AG10803 (cell line): ENCODE results near the gene PRKAA2.

Experiments used
- DNase-seq: peaks from one replicate; pipeline ENCODE4 v3.0.0; 2010; ENCODE audit warnings: low read depth
- H3K4me3 ChIP-seq: 2 replicates; pipeline ENCODE4 v1.5.1; 2011; ENCODE audit warnings: mild to moderate bottlenecking, low read length, control low read depth
- CTCF ChIP-seq: conservative IDR thresholded peaks from 2 replicates; pipeline ENCODE4 v1.5.1; 2011; ENCODE audit warnings: mild to moderate bottlenecking, low read length, control low read depth, inconsistent platforms

Gene PRKAA2

GRCh38 chr1:56627636-56628039 is 17.5 kb upstream of the PRKAA2 start:
- no peak overlapping the region for H3K4me3 ChIP-seq
- TF ChIP-seq CTCF = no peak
- DNase-seq = no peak

- no peak for TF ChIP-seq CTCF
- no peak overlapping the region for H3K4me3 ChIP-seq
- DNase-seq = no peak
These were observed 14.3 kb upstream of the PRKAA2 start for GRCh38 chr1:56630786-56631185.

- no peak for DNase-seq
- TF ChIP-seq CTCF = no peak
These were observed 13.2 kb upstream of the PRKAA2 start for GRCh38 chr1:56631901-56632300.

GRCh38 chr1:56634981-56635380 is 10.1 kb upstream of the PRKAA2 start:
- H3K4me3 ChIP-seq = no peak overlapping the region
- no peak for TF ChIP-seq CTCF
- DNase-seq = no peak

More at GRCh38 chr1:56631901-56632300, 13.2 kb upstream of the PRKAA2 start:
- no peak overlapping the region for H3K4me3 ChIP-seq

- DNase-seq = no peak
- no peak overlapping the region for H3K4me3 ChIP-seq
- TF ChIP-seq CTCF = no peak
These were observed 6.9 kb upstream of the PRKAA2 start for GRCh38 chr1:56638248-56638647.

- TF ChIP-seq CTCF = no peak
- no peak for DNase-seq
- H3K4me3 ChIP-seq = no peak overlapping the region
These were observed 5.9 kb upstream of the PRKAA2 start for GRCh38 chr1:56639211-56639610.

GRCh38 chr1:56643661-56644060 is 1.5 kb upstream of the PRKAA2 start:
- H3K4me3 ChIP-seq = no peak overlapping the region
- TF ChIP-seq CTCF = no peak
- no peak for DNase-seq
